HG03108 (cell line): ENCODE measurements around the gene FBN3.

ENCODE experiments used
- ATAC-seq: cut with Tn5 transposase; IDR thresholded peaks from one replicate; pipeline ENCODE4 v1.9.1; 2021; ENCODE audit warnings: moderate library complexity; ENCODE audit not compliant: unreplicated experiment

FBN3 gene

DNA sequence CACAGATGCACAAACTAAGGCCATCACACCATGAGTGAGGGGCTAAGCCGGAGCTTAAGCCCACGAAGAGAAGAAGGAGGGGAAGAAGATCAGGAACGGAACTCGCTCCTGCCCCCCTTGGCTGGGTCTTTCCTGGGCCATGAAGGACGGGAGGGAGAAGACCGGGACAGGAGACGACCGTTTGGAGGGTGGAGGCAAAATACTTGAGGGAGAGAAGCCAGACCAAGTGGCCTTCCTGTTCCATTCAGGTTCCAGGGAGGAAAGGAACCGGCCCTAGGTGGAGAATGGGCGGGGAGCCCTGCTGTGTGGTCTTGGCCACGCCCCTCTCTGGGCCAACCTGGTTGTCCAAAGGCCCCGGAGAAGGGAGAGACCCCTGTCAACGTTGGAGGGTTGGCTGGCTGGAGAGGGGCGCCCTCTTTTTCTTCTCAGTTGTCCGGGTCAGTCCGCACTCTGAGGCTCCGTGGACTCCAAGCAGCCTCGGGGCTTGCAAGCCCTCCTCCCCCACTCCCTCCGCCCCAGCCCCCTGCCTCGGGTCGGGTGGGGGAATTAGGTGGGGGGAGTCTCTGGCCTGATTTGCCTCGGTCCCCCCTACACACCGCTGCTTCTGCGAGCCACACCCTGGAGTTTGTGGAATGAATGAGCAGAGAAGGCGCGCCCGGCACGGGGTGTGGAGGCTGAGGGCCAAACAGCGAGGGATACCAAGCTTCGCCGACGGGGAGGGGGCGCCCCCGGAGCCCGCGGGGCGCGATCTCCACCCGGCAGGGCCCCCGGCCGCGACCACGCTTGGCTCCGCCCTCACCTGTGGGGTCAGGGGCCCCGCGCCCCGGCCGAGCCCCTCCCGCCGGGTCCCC is 757 bp downstream of the FBN3 start:
- no peak for ATAC-seq

DNA sequence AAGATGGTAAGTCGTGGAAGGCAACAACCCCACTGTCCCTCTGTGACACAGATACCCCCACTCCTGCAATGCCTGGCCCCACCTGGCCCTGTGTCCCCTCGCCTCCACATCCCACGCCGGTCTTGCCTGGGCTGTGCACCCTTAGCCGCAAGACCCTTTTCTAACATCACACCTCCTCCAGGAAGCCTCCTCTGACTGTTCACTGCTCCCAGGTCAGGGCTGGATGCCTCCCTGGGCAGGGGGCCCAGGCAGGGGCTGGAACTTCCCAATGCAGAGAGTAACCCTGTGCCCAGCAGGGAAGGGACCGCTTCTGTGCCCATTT is 1.3 kb downstream of the FBN3 start:
- ATAC-seq, result no peak

DNA sequence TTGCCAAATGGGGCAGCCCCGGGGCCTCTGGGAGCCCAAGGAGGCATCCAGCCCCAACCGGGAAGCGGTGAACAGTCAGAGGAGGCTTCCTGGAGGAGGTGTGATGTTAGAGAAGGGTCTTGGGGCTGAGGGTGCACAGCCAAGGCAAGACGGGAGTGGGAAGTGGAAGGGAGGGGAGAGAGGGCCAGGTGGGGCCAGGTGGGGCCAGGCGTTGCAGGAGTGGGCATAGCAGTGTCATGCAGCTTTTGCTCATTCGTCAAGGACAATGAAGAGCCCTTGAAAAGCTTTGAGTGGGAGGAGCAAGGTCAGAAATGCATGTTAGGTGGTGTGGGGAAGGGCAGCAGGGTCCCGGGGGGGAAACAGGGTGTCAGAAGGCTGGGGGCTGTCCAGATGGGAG is 1.8 kb downstream of the FBN3 start:
- ATAC-seq, result no peak

DNA sequence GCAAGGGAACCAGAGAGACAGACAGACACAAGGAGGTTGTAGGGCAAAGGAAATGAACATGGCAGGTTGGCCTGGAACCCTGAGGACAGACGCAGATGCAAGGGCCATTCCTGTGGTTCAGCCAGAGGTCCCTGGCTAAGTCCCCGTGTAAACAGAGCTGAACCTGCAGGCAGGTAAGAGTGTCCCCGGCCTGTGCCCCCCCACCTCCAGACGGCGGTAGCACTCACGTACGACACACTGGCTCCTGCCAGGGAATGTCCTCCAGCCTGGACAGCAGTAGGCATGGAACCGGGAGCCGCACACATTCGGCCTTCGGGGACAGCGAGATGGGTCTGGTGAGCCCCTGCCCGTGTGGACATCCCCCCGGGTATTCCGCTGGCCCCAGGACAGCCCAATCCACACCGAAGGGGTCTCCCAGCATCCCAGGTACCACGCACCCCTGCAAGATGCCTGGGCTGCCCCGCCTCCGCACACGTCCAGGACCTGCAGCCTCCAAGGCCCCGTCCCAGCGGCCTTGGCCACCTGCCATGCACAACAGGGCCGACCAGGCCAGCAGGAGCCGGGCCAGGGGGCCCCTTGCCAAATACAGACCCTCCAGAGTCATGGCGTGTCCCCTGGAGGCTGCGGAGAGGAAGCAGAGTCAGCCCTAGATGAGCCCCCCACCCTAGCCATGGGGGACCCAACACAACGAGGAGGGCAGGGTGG is 2.4 kb downstream of the FBN3 start:
- no peak for ATAC-seq

DNA sequence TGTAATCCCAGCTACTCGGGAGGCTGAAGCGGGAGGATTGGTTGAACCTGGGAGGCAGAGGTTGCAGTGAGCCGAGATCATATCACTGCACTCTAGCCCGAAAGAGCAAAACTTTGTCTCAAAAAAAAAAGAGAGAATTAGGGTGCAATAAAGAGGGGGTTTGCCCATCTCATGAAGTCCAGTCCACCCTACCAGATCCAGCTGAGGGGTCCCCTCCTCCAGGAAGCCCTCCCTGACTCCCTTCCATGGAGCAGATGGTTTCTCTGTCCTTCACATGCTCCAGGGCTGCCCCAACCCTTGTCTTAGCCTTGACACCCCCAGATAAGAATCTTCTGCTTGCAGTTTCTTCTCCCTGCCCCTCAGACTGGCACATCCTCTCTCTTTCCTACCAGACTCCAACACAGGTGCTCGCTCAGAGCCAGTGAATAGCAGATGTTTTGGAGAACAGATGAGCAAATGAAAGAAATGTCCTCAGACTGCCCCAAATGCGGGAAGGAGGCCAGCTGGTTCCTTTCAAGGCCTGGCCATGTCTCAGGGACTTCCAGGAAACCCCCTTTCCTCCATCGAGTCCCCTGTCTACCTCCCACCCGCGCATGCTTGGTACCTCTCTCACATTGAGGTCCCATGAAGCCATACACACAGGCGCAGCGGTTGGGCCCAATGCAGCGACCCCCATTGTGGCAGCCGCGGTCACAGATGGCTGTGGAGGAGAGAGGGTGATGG is 5.0 kb downstream of the FBN3 start:
- ATAC-seq, result no peak

DNA sequence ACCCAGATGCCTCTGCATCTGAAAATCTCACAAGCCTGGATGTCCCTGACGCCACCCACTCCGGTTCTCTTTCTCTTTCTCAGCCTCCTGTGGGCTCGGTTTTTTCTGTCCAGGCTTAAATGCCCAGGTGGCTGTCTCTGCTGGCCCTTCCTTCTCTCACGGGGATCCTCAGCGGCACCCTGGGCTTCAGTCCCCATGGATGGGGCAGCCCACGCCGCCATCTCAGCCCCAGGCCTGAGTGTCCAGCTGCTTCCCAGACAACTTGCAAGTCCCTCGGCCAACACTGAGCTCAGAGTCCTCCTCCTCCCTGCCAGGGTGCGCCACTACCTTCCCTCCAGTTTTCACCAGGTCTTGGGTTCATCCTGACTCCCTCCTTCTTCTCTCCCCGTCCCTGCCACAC is 6.4 kb downstream of the FBN3 start:
- no peak for ATAC-seq

DNA sequence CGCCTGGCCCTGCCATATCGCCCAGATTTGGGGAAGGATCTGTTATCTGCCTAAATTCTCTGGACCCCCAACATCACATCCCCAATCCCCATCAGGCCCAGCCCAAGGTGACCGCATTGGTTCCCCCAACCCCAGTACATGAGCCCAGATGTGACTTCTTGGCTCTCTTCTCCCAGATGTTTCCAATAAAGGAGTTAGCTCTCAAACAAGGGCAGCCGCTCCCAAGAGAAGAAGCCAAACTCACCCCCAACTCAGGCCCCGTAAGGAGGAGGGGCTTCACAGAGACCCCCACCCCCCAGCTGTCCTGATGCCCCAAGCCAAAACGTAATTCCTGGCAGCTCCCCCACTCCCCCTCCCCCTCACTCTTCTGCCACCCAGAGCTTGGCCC is 6.9 kb downstream of the FBN3 start:
- ATAC-seq, result no peak

DNA sequence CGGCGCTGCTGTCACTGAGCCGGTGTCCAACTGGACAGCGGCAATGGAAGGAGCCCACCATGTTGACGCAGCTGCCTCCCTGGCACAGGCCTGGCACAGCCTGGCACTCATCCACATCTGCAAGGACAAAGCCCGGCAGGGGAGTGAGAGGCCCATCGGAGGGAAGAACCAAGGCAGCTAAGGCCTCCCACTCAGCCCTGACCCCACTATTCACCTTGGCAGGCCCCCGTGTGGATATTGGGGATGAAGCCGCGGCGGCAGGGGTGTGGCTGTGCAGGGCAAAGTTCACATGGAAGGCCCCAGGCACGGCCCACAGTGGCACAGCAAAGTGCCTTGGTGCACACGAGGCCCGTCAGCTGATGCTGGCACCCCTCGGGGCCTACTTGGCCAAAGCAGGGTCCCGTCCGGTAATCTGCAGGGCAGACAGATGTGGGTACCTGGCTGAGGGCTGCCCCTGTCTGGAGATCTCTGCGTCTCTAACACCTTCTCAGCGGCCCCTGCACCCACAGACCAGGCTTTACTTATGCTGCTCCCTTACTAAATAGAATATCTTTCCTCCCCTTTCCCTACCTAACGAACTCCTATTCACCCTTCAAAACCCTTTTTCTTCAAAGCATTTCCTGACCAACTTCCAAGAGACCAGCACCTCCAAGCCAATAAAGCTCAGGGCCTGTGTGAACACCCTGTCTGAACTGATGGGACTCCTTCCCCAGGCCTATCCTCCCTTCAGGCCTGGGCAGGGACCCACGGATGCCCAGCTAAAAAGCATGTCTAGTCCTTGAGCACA is 7.5 kb downstream of the FBN3 start:
- no peak for ATAC-seq

DNA sequence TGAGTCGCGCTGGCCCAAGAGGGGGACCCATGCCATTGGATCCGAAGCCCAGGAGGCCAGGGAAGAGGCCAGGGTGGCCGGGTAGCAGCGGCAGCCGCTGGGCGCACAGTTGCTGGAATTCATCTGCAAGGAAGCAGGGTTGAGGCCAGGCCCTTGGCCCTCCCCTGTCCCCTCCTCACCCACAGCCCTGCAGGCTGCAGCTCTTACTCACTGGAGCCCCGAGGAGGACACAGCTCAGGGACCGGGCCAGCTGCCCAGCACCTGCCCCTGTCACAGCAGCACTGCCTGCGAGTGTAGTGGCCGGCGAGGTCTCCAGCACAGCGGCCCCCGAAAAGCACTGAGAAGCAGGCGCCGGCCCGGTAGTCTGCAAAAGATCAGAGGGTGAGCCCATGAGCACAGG is 11.2 kb downstream of the FBN3 start:
- ATAC-seq, result no peak

DNA sequence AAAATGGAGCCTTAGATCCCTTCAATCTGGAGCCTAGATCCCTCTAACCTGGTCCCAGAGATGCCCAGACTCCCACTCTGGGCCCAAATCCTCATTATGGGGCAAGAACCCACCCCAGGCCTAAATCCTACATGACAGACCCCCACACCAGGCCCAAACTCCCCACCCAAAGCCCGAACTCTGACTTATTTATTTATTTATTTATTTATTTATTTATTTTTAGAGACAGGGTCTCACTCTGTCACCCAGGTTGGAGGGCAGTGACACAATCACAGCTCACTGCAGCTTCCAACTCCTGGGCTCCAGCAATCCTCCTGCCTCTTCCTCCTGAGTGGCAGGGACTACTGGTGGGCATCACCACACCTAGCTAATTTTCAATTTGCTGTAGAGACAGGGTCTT is 12.0 kb downstream of the FBN3 start:
- ATAC-seq, result no peak

DNA sequence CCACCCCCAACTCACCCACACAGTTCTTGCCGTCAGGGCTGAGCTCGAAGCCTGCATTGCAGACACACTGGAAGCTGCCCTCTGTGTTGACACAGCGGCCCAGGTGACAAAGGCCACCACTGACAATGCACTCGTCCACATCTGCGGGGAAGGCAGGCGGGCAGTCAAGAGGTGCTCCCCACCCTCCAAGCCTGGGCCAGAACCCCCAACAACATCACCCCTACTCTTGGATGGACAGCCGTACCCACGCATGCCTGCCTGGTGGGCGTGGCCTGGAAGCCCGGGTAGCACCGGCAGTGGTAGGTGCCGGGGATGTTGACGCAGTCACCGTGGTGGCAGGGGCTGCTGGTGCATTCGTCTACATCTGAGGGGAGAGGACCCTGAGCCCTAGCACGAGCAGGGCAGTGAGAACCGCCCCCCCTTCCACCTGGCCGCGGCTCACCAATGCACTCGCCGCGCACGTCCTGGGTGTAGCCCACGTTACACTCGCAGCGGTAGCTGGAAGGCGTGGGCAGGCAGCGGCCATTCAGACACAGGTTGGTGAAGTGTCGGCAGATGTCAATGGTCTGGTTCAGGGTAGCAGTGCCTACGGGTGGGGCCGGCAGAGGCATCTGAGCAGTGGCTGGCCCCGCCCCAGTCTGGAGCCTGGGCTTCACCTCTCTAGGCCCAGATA is 13.3 kb downstream of the FBN3 start:
- ATAC-seq, result no peak

DNA sequence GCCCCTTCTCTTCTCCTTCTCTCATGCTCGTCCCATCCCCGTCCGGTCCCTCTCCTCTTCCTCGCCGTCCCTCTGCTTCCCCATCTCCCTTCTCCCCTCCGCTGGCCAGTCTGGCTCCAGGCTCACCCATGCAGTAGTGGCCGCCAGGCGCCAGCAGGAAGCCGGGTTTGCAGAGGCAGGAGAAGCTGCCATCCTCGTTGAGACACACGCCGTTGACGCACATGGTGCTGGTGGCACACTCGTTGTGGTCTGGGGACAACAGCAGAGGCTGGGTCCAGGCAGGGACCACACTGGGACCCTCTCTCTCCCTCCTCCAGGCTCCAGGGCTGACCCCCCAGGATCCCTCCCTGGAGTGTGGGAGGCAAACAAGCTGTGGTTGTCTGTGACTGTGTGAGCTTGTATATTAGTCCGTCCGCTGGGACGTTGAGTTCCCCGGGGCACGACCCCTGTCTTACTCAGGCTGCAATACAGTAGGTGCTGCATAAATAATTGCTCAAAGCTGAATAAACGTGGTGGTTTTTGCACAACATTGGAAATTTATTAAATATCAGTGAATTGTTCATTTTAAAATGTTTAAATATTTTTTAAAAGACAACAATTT is 16.4 kb downstream of the FBN3 start:
- no peak for ATAC-seq

DNA sequence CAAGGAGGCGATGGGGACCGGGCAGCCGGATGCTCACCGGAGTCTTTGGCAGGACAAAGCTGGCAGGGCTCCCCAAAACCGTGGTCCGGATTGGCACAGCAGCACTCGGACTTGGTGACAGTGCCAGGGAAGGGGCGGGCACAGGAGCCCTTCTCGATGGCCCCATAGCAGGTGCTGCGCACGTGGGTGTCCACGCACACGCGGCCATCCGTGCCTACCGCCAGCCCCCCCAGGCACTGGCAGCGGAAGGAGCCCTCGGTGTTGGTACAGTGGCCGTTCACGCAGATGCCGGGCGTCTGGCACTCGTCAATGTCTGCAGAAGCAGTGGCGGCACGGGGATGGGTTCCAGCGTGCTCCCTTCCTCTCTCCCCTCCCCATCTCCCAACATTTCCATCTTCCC is 17.9 kb downstream of the FBN3 start:
- ATAC-seq, result no peak

DNA sequence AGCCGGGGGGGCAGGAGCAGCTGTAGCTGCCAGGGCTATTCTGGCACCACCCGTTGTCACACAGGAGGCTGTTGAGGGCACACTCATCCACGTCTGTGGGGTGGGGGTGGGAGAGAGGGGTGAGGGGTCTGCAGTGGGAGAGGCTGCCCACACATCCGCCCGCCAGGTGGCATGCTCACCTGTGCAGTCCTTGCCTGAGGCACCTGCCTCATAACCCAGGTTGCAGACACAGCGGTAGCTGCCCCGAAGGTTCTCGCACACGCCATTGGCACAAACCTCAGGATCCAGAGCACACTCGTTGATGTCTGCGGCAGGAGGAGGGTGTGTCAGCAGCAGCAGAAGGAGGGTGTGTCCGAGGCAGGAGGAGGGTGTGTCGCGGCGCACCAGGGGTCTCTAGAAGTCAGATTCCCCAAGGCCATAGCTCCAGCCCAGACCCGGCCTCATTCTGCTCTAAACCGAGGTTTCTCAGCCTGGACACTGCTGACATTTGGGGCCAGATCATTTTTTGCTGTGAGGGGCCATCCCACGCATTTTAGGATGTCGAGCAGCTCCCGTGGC is 20.3 kb downstream of the FBN3 start:
- no peak for ATAC-seq

DNA sequence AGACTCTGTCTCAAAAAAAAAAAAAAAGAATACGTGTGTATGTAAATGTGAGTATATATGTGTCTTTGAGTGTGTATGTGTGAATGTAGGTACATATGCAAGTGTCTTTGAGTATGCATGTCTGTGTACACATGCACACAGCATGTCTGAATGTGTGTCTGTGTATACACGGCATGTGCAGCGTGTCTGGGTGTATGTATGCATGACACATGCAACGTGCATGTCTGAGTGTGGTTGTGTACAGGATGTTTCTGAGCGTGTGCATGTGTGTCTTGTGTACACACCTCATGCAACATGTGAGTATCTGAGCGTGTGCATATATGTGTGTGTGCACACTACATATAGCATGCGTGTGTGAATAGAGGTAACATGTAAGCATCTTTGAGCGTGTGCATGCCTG is 20.8 kb downstream of the FBN3 start:
- ATAC-seq, result no peak

DNA sequence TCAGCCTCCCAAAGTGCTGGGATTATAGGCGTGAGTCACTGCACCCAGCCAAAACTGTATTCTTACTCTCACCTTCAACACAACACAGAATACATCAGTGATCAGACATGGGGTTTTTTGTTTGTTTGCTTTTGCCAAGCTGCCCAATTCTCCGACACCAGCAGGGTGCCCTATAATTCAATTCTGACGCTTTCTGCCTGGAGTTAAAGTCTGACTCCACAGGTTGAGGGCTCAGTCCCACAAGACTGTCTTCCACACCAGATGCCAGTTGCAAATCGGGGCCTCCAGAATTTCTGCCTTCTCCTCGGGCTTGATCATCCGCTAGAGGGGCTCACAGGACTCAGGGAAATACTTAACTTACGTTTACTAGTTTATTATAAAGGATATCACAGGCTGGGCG is 22.1 kb downstream of the FBN3 start:
- no peak for ATAC-seq

DNA sequence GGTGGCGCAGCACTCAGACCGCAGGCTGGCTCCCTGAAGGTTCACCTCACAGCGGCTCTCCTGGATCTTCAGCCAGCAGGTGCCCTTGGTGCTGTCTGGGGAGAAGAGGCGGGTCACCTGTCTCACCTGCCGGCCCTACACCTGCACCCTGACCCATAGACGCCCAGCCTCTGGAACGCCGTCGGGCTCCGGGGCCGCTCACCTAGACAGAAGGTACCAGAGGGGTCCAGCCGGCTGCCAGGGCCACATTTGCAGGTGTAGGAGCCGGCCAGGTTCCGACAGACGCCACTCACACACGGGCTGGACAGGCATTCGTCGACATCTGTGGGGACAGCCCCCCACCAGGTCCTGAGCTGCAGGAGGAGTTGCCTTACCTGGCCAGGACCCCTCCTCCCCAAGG is 22.9 kb downstream of the FBN3 start:
- no peak for ATAC-seq

DNA sequence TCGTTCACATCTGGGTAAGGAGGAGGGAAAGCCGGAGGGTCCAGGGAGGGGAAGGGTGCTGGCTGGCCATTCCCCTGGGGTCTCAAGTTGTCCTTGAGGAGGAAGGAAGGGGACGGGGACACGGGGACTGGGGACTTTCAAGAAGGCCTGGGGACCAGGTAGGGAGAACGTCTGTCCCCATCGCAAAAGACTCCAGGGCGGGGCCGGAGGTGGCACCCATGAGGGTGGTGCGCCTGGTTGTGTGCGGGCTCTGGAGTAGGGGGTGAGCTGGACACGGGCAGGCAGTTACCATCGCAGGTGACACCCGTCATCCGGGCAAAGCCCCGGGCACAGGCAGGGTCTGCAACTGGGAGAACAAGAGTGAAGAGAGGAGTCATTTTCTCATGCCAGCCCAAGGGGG is 23.4 kb downstream of the FBN3 start:
- ATAC-seq, result no peak

DNA sequence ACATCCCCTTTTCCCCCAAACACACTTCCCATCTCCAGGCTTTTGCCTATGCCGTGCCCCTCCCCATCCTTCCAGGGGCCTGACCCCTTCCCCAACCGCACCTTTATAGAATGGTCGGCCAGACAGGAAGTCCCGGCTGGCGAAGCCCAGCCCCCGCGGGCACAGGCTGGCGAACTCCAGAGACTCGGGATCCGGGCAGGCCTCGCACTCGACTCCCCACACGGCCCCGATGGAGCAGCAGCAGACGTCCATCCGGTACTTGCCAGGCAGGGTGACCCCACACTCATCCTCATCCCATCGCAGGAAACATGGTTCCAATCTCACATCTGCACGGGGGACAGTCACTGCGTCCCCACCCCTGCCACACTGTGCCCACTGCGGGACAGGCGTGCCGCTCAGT is 25.7 kb downstream of the FBN3 start:
- no peak for ATAC-seq
